Measurements from ENCODE around the gene TANGO2.

The TANGO2 gene

DNA sequence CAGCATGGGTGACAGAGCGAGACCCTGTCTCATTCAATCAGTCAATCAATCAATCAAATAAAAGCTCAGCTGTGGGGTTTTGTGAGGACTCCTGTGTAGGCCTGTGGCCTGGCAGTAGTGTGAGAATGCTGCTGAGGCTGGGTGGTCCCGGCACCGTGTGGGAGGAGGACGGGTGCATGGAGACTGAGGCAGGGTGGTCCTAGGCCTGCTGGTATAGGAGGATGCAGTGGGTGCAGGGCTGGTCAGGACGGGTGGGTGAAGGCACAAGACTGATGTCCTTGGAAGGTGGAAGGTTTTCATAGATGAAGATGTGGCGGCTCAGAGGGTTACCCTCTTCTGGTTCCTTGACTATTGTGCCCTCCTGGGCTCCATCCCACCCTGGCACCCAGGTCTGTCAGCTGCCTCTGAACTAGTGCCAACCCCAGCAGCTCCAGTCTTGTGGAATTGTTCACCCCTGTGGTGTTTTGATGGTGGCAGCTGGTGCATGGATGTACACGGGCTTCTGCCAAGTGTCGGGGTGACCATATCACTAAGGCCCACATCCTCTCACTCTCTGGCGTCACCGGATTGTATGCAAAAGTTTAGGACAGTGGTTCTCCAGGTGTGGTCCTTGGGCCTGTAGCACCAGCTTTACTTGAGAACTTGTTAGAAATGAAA, 23.7 kb downstream of the TANGO2 start:
- TF ChIP-seq, protein P1, sequence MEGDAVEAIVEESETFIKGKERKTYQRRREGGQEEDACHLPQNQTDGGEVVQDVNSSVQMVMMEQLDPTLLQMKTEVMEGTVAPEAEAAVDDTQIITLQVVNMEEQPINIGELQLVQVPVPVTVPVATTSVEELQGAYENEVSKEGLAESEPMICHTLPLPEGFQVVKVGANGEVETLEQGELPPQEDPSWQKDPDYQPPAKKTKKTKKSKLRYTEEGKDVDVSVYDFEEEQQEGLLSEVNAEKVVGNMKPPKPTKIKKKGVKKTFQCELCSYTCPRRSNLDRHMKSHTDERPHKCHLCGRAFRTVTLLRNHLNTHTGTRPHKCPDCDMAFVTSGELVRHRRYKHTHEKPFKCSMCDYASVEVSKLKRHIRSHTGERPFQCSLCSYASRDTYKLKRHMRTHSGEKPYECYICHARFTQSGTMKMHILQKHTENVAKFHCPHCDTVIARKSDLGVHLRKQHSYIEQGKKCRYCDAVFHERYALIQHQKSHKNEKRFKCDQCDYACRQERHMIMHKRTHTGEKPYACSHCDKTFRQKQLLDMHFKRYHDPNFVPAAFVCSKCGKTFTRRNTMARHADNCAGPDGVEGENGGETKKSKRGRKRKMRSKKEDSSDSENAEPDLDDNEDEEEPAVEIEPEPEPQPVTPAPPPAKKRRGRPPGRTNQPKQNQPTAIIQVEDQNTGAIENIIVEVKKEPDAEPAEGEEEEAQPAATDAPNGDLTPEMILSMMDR (IDR thresholded peaks at IDR 0.05; ENCODE audit: control insufficient read depth, insufficient read depth, low read depth, low read length, missing control alignments): no peak
- no peak for DNase-seq (ENCODE audit: low read depth)
- no peak overlapping the region for H3K4me3 ChIP-seq (ENCODE audit: control insufficient read depth, low read depth, low read length)

DNA sequence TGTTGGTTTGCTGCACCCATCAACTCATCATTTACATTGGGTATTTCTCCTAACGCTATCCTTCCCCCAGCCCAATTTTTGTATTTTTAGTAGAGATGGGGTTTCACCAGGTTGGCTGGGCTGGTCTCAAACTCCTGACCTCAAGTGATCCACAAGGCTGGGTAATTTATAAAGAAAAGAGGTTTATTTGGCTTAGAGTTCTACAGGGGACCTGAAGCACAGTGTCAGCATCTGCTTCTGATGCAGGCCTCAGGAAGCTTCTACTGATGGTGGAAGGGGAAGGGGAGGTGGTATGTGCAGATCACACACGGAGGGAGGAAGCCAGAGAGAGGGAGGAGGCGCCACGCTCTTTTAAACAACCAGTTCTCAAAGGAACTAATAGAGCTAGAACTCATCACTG, 25.8 kb downstream of the TANGO2 start:
- no peak for DNase-seq (ENCODE audit: low read depth)
- no peak overlapping the region for H3K4me3 ChIP-seq (ENCODE audit: control insufficient read depth, low read depth, low read length)
- TF ChIP-seq, protein P1 (IDR thresholded peaks at IDR 0.05; ENCODE audit: control insufficient read depth, insufficient read depth, low read depth, low read length, missing control alignments): no peak

DNA sequence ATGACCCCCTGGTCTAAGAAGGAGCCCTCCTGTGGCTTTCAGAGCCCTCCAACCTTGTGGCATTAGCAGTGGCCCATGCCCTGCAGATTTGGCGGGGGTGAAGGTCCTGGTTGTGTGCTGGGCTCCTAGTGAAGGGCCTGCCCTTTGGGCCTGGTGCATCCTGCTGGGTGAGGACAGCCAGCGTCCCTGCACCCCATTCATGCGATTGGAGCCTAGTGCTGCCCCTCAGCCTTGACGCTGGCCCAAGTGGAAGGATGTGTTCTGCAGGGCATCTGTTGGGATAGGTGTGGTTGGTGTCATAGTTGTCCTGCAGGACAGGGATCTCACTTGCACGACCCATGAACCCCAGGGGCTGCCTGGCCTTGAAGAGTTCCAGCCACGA, 31.0 kb downstream of the TANGO2 start:
- TF ChIP-seq, protein P1 (IDR thresholded peaks at IDR 0.05; ENCODE audit: control insufficient read depth, insufficient read depth, low read depth, low read length, missing control alignments): no peak
- DNase-seq (ENCODE audit: low read depth): no peak
- no peak overlapping the region for H3K4me3 ChIP-seq (ENCODE audit: control insufficient read depth, low read depth, low read length)

DNA sequence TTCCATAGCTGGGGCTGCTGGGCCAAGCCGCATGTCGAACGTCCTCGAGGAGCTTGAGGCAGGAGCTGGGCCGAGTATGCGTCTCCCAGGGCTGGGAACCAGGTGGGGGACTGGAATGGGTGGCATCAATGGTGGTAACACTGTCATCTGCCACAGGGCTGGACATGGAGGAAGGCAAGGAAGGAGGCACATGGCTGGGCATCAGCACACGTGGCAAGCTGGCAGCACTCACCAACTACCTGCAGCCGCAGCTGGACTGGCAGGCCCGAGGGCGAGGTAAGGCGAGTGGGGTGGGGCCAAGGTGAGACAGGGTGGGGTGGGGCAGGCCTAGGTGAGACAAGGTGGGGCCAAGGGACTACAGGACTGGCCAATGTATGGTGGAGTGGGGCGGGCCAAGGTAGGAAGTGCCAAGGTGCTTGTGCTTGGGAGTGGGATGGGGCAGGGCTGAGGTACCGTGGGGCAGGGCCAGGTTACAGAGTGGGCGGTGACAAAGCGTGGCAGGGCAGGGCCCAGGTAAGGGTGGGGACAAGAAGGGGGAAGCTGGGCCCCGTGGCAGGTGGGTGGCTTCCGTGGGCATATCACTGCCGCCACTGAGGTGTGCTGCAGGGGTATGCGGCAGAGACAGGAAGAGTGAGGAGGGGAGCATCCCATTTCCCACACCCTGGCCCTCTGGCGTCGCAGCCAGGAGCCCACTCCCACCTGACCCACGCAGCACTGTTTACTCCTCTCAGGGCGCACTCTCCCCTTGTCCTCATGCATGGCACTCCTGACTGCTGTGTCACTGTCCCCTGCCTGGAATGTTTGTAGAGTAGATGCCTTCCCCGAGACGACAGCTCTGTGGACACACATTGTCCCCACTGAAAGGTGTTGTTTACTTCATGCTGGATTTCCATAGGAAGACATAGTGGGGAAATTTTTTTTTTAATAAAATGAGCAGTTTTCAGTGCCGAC, 31.7 kb downstream of the TANGO2 start:
- no peak for DNase-seq (ENCODE audit: low read depth)
- TF ChIP-seq, protein P1 (IDR thresholded peaks at IDR 0.05; ENCODE audit: control insufficient read depth, insufficient read depth, low read depth, low read length, missing control alignments): no peak
- H3K4me3 ChIP-seq (ENCODE audit: control insufficient read depth, low read depth, low read length): no peak overlapping the region

DNA sequence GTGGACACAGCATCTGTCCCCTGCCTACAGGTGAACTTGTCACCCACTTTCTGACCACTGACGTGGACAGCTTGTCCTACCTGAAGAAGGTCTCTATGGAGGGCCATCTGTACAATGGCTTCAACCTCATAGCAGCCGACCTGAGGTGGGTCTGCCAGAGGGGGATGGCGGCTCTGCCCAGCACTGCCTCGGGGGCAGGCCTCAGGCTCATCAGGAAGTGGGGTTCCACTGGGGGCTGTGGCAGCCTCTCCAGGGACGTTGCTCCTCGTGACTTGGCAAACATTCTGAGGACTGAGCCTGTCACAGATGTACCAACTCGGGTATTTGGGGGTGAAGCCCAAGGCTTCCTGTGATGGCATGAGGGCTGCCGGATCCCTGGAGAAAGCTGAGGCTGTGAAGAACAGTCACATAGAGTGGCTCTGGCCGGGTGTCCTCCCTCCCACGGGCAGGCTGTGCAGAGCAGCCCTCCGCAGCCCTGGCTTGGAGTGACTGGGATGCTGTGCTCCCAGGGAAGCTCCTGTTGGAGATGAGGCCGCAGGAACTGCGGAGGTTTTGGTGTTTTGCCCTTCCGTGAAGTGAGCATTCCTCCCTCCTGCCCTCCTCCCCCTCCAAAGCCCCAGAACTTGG, 32.6 kb downstream of the TANGO2 start:
- no peak overlapping the region for H3K4me3 ChIP-seq (ENCODE audit: control insufficient read depth, low read depth, low read length)
- TF ChIP-seq, protein P1 (IDR thresholded peaks at IDR 0.05; ENCODE audit: control insufficient read depth, insufficient read depth, low read depth, low read length, missing control alignments): no peak
- DNase-seq (ENCODE audit: low read depth): no peak

DNA sequence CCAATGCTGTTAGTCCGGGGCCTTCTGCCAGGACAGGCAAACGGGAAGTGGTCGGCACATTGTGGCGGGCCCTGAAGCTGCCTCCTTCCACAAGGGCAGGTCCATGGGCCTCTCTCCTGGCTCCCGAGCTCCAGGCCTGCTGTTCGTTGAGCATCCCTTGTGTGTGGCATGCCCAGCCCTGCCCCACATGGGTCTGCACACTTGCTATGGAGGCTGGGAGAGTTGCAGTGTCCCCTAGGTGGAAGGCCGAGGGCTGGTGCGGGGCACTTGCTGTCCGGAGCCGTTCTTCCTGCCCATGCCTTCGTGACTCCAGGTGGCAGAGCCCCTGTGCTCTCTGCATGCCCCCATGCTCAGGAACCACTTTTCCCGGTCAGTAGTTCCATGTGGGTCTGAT, 33.1 kb downstream of the TANGO2 start:
- TF ChIP-seq, protein P1 (IDR thresholded peaks at IDR 0.05; ENCODE audit: control insufficient read depth, insufficient read depth, low read depth, low read length, missing control alignments): no peak
- H3K4me3 ChIP-seq (ENCODE audit: control insufficient read depth, low read depth, low read length): no peak overlapping the region
- DNase-seq (ENCODE audit: low read depth): no peak
